22Rv1 (cell line): ENCODE results near the gene BICRAL.

ENCODE experiments used
- ZFX ChIP-seq: fragments of 450-650 bp; IDR thresholded peaks from 2 replicates; pipeline ENCODE4 v1.6.1; 2017; ENCODE audit warnings: antibody characterized with exemption, borderline replicate concordance
- TF ChIP-seq, protein P1 (sequence below): fragments of 450-650 bp; IDR thresholded peaks from 2 replicates; pipeline ENCODE4 v1.5.1; 2017; ENCODE audit warnings: mild to moderate bottlenecking

DNA sequence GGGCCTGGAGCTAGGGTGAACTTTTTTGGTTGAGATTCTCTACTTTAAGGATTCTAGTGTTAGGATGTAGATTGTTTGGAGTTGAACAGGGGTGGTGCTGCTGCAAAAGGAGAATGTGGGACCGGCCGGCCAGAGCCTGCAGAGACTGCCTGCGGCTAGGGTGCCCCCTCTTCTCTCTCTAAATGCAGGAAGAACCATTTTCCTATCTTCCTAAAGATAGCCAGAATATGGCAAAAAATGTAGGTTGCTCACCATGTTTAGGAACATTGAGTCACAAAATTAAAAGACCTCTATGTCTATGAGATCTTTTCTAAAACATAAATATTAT is 39.5 kb downstream of the BICRAL start:
- TF ChIP-seq, protein P1, sequence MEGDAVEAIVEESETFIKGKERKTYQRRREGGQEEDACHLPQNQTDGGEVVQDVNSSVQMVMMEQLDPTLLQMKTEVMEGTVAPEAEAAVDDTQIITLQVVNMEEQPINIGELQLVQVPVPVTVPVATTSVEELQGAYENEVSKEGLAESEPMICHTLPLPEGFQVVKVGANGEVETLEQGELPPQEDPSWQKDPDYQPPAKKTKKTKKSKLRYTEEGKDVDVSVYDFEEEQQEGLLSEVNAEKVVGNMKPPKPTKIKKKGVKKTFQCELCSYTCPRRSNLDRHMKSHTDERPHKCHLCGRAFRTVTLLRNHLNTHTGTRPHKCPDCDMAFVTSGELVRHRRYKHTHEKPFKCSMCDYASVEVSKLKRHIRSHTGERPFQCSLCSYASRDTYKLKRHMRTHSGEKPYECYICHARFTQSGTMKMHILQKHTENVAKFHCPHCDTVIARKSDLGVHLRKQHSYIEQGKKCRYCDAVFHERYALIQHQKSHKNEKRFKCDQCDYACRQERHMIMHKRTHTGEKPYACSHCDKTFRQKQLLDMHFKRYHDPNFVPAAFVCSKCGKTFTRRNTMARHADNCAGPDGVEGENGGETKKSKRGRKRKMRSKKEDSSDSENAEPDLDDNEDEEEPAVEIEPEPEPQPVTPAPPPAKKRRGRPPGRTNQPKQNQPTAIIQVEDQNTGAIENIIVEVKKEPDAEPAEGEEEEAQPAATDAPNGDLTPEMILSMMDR = no peak
- no peak for TF ChIP-seq ZFX
